Pancreas (tissue), 10 donors: Measurements from ENCODE around the gene ZNF23. TPM values are rescaled to one million over a fixed set of nuclear protein-coding genes. Genes with fewer than 3 reads are reported as not detected.
A peak's percentile ranks its signal among the peaks of the same experiment; 100 is the strongest.

Source experiments
- ATAC-seq, 4 donors: fragments of 200-7000 bp; cut with Tn5 transposase; one replicate each; pipeline versions ENCODE4 v1.8.0 to v1.9.1; 2020; ENCODE audit warnings: mild to moderate bottlenecking in 4 of 4, moderate library complexity in 4 of 4
- DNase-seq, 6 donors: peaks; one replicate each; pipeline ENCODE4 v3.0.0-alpha.2; 2020
- FAIRE-seq: peaks from 2 replicates; lab custom pipeline; 2012; peaks lifted over from hg19 to GRCh38; lab: Jason Lieb, UNC
- H3K27ac ChIP-seq, 4 donors: fragments of 200-600 bp; sonication (generic); 1 replicate in 3 of 4; 2 replicates in 1 of 4; pipeline versions ENCODE4 v1.5.0 to v1.8.0; 2020
- H3K27me3 ChIP-seq, 4 donors: fragments of 200-600 bp; one replicate each; pipeline ENCODE4 v1.8.0; 2021
- H3K36me3 ChIP-seq, 3 donors: fragments of 200-600 bp; sonication (generic) in 1 of 3; one replicate each; pipeline versions ENCODE4 v1.5.0 to v1.8.0; 2020 to 2021
- H3K4me1 ChIP-seq, 3 donors: fragments of 200-600 bp; one replicate each; pipeline ENCODE4 v1.8.0; 2021
- H3K4me3 ChIP-seq, 4 donors: fragments of 200-600 bp; sonication (generic) in 2 of 4; one replicate each; pipeline versions ENCODE4 v1.5.0 to v1.8.0; 2020 to 2021
- H3K9me3 ChIP-seq, 4 donors: fragments of 200-600 bp; one replicate each; pipeline ENCODE4 v1.8.0; 2021
- WGBS, 2 donors: extraction: QIAGEN DNeasy Blood & Tissue Kit; methylation state at CpG; one replicate each; pipeline ENCODE4 v1.1.7; 2013; 5-methylcytosine and 5-hydroxymethylcytosine counted together
- intact Hi-C, 3 donors: fragments of 100-400 bp; cut with DNase I; formaldehyde crosslinking; loops; one replicate each; pipeline versions ENCODE4 v1.11.1 to v1.14.2; 2022
- polyA plus RNA-seq, 2 donors: library from polyadenylated mRNA; stranded (reverse); fragments of 200-250 nt; gene quantifications; one replicate each; pipeline ENCODE4 v1.2.3, GENCODE V29; 2013
- total RNA-seq, 6 donors: library from RNA; stranded (reverse); fragmentation: NEBNext Ultra II Directional in 4 of 6; extraction: Animal tissue kit (Norgen Biotek cat#: 25700) in 4 of 6; gene quantifications; one replicate each; pipeline versions ENCODE4 v1.2.1 to v1.2.4, GENCODE V29; 2021 to 2023
- TF ChIP-seq, protein P1 (sequence below), 4 donors: fragments of 200-600 bp; sonication (generic) in 3 of 4; IDR thresholded peaks; one replicate each; pipeline versions ENCODE4 v1.5.0 to v1.8.0; 2021; ENCODE audit warnings: antibody characterized with exemption in 4 of 4
- donor health status: healthy with polysubstance abuse.
- donor health status: DM: no; HTN: no; CAD: no; lungs with moderate emphysema.
- donor health status: DM: no; HTN: no; CAD: no.
- donor health status: control.
- donor health status: control.
- donor health status: Bipolar disorder and iron deficiency.
- donor health status: DM: yes; HTN: yes; CAD: no.
- donor health status: DM: no; HTN: no; CAD: no.
- donor health status: DM: no; HTN: no; CAD: no.
- donor health status: DM: yes; HTN: yes; CAD: no.

ZNF23 gene
- total and polyA plus RNA-seq, 8 donors: 2.6 to 14.5 (median 4.2) TPM

DNA sequence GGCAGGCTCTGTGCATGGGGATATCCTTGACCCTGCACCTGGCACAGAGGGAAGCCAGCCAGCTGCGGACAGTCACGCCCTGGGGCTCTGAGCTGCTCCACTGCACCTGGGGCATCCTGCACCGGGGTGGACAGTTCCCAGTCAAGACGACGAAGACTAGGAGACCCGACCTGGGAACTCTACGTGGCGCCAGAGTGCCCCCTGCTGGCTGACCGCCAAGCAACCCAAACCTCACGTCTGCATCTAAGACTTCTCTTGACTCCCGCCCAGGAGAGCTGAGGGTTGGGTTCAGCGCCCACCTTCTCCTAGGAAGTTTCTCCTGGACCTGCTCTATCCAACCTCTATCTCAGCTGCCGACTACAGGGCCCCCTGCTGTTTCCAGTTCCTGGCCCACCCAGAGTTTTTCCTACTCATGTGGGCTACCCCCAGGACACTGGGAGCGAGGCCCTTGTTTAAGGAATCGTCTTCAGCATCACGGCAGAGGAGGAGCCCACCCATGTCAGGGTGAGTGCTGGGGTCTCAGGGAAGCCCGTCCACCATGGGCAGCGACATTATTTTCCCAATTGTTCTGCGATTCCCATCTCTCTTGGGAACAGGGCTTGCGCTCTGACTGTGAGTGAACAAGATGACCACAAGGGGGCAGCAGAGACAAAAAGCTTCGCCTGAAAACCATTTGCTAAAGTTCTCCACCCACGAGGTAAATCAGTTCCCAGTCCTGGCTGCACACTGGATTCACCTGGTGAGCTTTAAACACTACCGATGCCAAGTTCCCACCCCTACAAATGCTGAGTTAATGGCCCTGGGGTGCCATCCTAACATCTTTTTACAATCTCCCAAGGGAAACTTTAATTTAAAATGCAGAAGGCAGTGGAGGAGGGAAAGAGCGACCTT is 49.5 kb downstream of the ZNF23 start:
- intact Hi-C loops: loop anchor here in 2 of 3 donors (5.0 to 10.0 kb wide), 3 partner anchors 80 to 202 kb away; no protein-coding TSS in a partner anchor
- TF ChIP-seq, protein P1, sequence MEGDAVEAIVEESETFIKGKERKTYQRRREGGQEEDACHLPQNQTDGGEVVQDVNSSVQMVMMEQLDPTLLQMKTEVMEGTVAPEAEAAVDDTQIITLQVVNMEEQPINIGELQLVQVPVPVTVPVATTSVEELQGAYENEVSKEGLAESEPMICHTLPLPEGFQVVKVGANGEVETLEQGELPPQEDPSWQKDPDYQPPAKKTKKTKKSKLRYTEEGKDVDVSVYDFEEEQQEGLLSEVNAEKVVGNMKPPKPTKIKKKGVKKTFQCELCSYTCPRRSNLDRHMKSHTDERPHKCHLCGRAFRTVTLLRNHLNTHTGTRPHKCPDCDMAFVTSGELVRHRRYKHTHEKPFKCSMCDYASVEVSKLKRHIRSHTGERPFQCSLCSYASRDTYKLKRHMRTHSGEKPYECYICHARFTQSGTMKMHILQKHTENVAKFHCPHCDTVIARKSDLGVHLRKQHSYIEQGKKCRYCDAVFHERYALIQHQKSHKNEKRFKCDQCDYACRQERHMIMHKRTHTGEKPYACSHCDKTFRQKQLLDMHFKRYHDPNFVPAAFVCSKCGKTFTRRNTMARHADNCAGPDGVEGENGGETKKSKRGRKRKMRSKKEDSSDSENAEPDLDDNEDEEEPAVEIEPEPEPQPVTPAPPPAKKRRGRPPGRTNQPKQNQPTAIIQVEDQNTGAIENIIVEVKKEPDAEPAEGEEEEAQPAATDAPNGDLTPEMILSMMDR (IDR thresholded peaks at IDR 0.05): peak; percentile 89 to 97 (median 92)
- Histone ChIP-seq H3K4me3 (no peak overlapping the region), H3K9me3 (no peaks in the 10 kb centered on the region), H3K27ac (no peak overlapping the region), H3K27me3 (no peaks in the 10 kb centered on the region), H3K4me1 (peaks cover 0 to 5% (median 5%) of the 10 kb centered on the region in 3 donors), H3K36me3 (no peaks in the 10 kb centered on the region)
- DNase-seq (peak; percentile 58 to 82 (median 66)), ATAC-seq (peak; percentile 92 to 98 (median 94)), FAIRE-seq (no peak)
- WGBS, 2 donors: 8 to 9% methylated on average over 24 of the region's 24 CpGs

DNA sequence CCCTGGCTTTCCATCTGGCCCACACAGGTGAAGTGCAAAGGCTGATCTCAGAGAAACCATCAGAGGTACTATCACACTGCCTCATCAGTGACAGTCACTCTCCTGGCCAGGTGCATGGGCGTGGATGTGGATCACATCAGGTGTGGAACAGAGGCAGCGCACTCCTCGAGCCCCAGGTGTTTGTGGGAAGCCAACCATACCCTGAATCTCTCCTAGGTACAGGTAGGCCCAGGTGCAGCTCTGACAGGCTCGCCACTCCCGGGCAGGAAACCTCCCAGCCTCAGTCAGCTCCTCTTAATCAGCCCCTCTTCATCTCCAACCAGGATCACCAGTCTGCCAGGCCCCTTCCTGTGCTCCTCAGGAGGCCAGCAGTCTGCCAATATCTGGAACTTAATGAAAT is 51.9 kb downstream of the ZNF23 start:
- Histone ChIP-seq H3K27me3 (no peaks in the 10 kb centered on the region), H3K4me3 (no peak overlapping the region), H3K36me3 (no peaks in the 10 kb centered on the region), H3K27ac (no peak overlapping the region), H3K9me3 (no peaks in the 10 kb centered on the region), H3K4me1 (peaks cover 0 to 5% (median 5%) of the 10 kb centered on the region in 3 donors)
- intact Hi-C loops: loop anchor here in 2 of 3 donors (5.0 to 10.0 kb wide), 3 partner anchors 82 to 205 kb away; no protein-coding TSS in a partner anchor
- no peak for DNase-seq
- no peak for ATAC-seq
- TF ChIP-seq, protein P1 (IDR thresholded peaks at IDR 0.05): no peak
- no peak for FAIRE-seq
- WGBS, 2 donors: 68 to 78% methylated on average over 5 of the region's 5 CpGs

DNA sequence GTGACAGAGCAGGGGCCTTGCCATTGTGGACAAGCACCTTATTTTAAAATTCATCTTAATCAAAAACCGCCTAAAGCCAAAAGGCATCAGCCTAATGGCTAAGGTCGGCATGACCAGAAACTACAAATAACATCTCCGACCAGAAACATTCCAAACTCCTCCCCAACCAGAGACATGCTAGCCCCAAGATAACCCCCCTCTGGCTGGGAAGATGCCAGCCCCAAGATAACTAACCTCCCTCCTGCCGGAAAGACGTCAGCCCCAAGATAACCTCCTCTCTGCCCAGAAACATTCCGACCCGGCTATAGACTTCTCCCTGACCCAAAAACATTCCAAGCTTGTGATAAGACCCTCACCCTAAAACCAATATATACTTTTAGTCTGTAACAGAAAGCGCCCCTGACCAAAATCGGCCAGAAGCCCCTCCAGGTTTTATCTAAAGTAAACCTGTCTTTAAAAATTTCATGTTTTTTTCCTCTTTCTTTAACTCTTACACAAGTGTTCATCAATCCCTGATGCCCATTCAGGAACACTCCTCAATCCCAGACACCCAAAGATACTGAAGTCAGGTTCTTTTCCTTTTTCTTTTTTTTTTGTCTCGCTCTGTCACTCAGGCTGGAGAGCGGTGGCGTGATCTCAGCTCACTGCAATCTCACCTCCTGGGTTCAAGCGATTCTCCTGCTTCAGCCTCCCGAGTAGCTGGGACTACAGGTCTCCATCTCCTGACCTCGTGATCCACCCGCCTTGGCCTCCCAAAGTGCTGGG is 52.9 kb downstream of the ZNF23 start:
- intact Hi-C loops: no loop called here
- Histone ChIP-seq H3K4me1 (peaks cover 0 to 5% (median 5%) of the 10 kb centered on the region in 3 donors), H3K36me3 (no peaks in the 10 kb centered on the region), H3K4me3 (no peak overlapping the region), H3K27ac (no peak overlapping the region), H3K9me3 (no peaks in the 10 kb centered on the region), H3K27me3 (no peaks in the 10 kb centered on the region)
- TF ChIP-seq, protein P1 (IDR thresholded peaks at IDR 0.05): no peak
- ATAC-seq (no peak), DNase-seq (no peak), FAIRE-seq (no peak)
- whole genome bisulfite sequencing, 2 donors: 32 to 33% methylated on average over 16 of the region's 16 CpGs

DNA sequence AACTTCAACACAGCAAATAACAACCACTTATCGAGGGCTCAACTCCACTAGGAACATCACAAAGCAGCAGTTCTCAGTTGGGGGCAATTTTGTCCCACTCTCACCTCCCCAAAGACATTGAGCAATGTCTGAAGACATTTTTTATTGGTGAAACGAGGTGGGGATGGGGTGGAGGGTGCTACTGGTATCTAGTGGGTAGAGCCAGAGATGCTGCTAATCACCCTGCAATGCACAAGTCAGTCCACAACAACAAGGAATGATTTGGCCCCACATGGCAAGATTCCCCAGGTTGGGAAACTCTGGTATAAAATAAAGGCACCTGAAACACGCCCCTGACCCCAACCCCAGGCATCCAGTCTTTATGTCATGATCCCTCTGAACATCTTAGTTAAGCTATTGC is 53.5 kb downstream of the ZNF23 start:
- intact Hi-C loops: no loop called here
- no peaks in the 10 kb centered on the region for H3K36me3 ChIP-seq
- 20 to 25% methylated on average over 3 of the region's 3 CpGs for WGBS, 2 donors
- peaks cover 0 to 5% (median 5%) of the 10 kb centered on the region in 3 donors for H3K4me1 ChIP-seq
- no peak overlapping the region for H3K27ac ChIP-seq
- TF ChIP-seq, protein P1 (IDR thresholded peaks at IDR 0.05): no peak
- FAIRE-seq: no peak
- no peak overlapping the region for H3K4me3 ChIP-seq
- ATAC-seq: no peak
- H3K27me3 ChIP-seq: no peaks in the 10 kb centered on the region
- DNase-seq: no peak
- no peaks in the 10 kb centered on the region for H3K9me3 ChIP-seq
